IMR-90 (cell line): ENCODE data around the gene COX6B2. TPM values are rescaled to one million over a fixed set of nuclear protein-coding genes. Genes with fewer than 3 reads are reported as not detected.

ENCODE experiments used
- ATAC-seq: fragments of 200-7000 bp; cut with Tn5 transposase; 2 replicates; pipeline ENCODE4 v1.9.1; 2020; ENCODE audit warnings: low read depth, mild to moderate bottlenecking, moderate library complexity
- BruUV-seq: library from RNA; stranded (reverse); fragments of 400-500 nt; replicated peaks from 2 replicates; lab custom pipeline; 2021; lab: Mats Ljungman, UMichigan
- CTCF ChIA-PET: fragments of 300-600 bp; formaldehyde crosslinking; extraction: SDS; loops from one replicate; lab custom pipeline; 2021; ENCODE audit warnings: antibody characterized with exemption; lab: Yijun Ruan, JAX
- POLR2A ChIA-PET: fragments of 300-600 bp; sonication (Branson Sonifier 250); formaldehyde crosslinking; loops from one replicate; lab custom pipeline; 2022; ENCODE audit warnings: antibody characterized with exemption; ENCODE audit not compliant: unreplicated experiment; lab: Charles Lee
- DNase-seq: peaks from one replicate; pipeline ENCODE4 v3.0.0; 2013
- H2AFZ ChIP-seq: replicated peaks from 2 replicates; pipeline ENCODE3; 2013; ENCODE audit warnings: low read length, mild to moderate bottlenecking; ENCODE audit not compliant: poor library complexity
- H2AK5ac ChIP-seq: 2 replicates; pipeline ENCODE4 v1.6.1; 2013; ENCODE audit warnings: low read depth, low read length, inconsistent platforms
- H2AK9ac ChIP-seq: replicated peaks from 2 replicates; pipeline ENCODE3; 2013; ENCODE audit warnings: mild to moderate bottlenecking, low read depth, low read length, moderate library complexity; ENCODE audit not compliant: poor library complexity
- H2BK120ac ChIP-seq: 2 replicates; pipeline ENCODE4 v1.6.1; 2013; ENCODE audit warnings: low read depth, low read length, inconsistent platforms
- H2BK15ac ChIP-seq: 3 replicates; pipeline ENCODE4 v1.6.1; 2013; ENCODE audit warnings: low read depth, low read length, inconsistent platforms
- H2BK20ac ChIP-seq: 2 replicates; pipeline ENCODE4 v1.6.1; 2013; ENCODE audit warnings: low read depth, mild to moderate bottlenecking, inconsistent platforms, low read length, moderate library complexity
- H2BK5ac ChIP-seq: 2 replicates; pipeline ENCODE4 v1.6.1; 2013; ENCODE audit warnings: mild to moderate bottlenecking, low read depth, low read length, inconsistent platforms; ENCODE audit not compliant: poor library complexity, severe bottlenecking
- H3K14ac ChIP-seq: replicated peaks from 2 replicates; pipeline ENCODE4 v1.6.1; 2013; ENCODE audit warnings: low read depth, low read length, inconsistent platforms
- H3K18ac ChIP-seq: 2 replicates; pipeline ENCODE4 v1.6.1; 2013; ENCODE audit warnings: low read depth, low read length, control low read depth
- H3K23ac ChIP-seq: 2 replicates; pipeline ENCODE4 v1.6.1; 2013; ENCODE audit warnings: low read depth, low read length, inconsistent platforms
- H3K27ac ChIP-seq: 2 replicates; pipeline ENCODE4 v1.5.1; 2013; ENCODE audit warnings: mild to moderate bottlenecking, control low read depth, low read length; ENCODE audit not compliant: insufficient read depth
- H3K27me3 ChIP-seq: 2 replicates; pipeline ENCODE4 v1.6.1; 2013; ENCODE audit warnings: low read length; ENCODE audit not compliant: control insufficient read depth, insufficient read depth
- H3K36me3 ChIP-seq: 2 replicates; pipeline ENCODE4 v1.6.1; 2013; ENCODE audit warnings: low read length, mixed read lengths; ENCODE audit not compliant: control insufficient read depth, insufficient read depth
- H3K4ac ChIP-seq: 2 replicates; pipeline ENCODE4 v1.6.1; 2013; ENCODE audit warnings: low read depth, low read length, inconsistent platforms
- H3K4me1 ChIP-seq: 2 replicates; pipeline ENCODE4 v1.6.1; 2013; ENCODE audit warnings: low read length, mixed read lengths; ENCODE audit not compliant: control insufficient read depth, insufficient read depth
- H3K4me2 ChIP-seq: 2 replicates; pipeline ENCODE4 v1.6.1; 2013; ENCODE audit warnings: low read depth, mild to moderate bottlenecking, control low read depth, low read length, moderate library complexity
- H3K4me3 ChIP-seq: 2 replicates; pipeline ENCODE4 v1.5.1; 2013; ENCODE audit warnings: low read depth, mild to moderate bottlenecking, control low read depth, low read length, moderate library complexity; ENCODE audit not compliant: insufficient read depth
- H3K56ac ChIP-seq: 2 replicates; pipeline ENCODE4 v1.6.1; 2013; ENCODE audit warnings: low read length, inconsistent platforms; ENCODE audit not compliant: insufficient read depth; ENCODE audit errors: extremely low read depth
- H3K79me1 ChIP-seq, 2 experiments: 2 replicates each; pipeline ENCODE4 v1.6.1; 2013; ENCODE audit warnings: low read length in 2 of 2, inconsistent platforms in 1 of 2, low read depth in 1 of 2
- H3K9ac ChIP-seq: 2 replicates; pipeline ENCODE4 v1.6.1; 2013; ENCODE audit warnings: low read depth, low read length, control low read depth
- H3K9me1 ChIP-seq: 2 replicates; pipeline ENCODE4 v1.6.1; 2013; ENCODE audit warnings: low read length, inconsistent platforms; ENCODE audit not compliant: insufficient read depth
- H3K9me3 ChIP-seq: 2 replicates; pipeline ENCODE4 v1.6.1; 2013; ENCODE audit warnings: low read length; ENCODE audit not compliant: control insufficient read depth, insufficient read depth
- H4K20me1 ChIP-seq: 2 replicates; pipeline ENCODE4 v1.6.1; 2013; ENCODE audit warnings: low read length, inconsistent platforms; ENCODE audit not compliant: insufficient read depth
- H4K5ac ChIP-seq: 2 replicates; pipeline ENCODE4 v1.6.1; 2013; ENCODE audit warnings: mild to moderate bottlenecking, low read depth, low read length, control low read depth
- H4K8ac ChIP-seq, 2 experiments: 2 replicates each; pipeline ENCODE4 v1.6.1; 2013; ENCODE audit warnings: low read depth in 2 of 2, low read length in 2 of 2, control low read depth in 1 of 2, inconsistent platforms in 1 of 2
- H4K91ac ChIP-seq: 2 replicates; pipeline ENCODE4 v1.6.1; 2013; ENCODE audit warnings: low read depth, low read length, inconsistent platforms; ENCODE audit not compliant: insufficient read depth
- CEBPB ChIP-seq: IDR thresholded peaks from 2 replicates; pipeline ENCODE4 v1.6.1; 2012; ENCODE audit warnings: low read depth, low read length, improper control_type of control experiment
- MAZ ChIP-seq: IDR thresholded peaks from 2 replicates; pipeline ENCODE4 v1.6.1; 2012; ENCODE audit warnings: low read depth, mild to moderate bottlenecking, low read length, improper control_type of control experiment, moderate library complexity, borderline replicate concordance
- MXI1 ChIP-seq: IDR thresholded peaks from 2 replicates; pipeline ENCODE4 v1.6.1; 2012; ENCODE audit warnings: low read depth, mild to moderate bottlenecking, low read length, moderate library complexity, borderline replicate concordance
- WGBS, 2 experiments: methylation state at CpG; one replicate each; pipeline versions ENCODE4 v1.1.5 to v1.1.7; 2013; ENCODE audit warnings: missing lambda C conversion rate in 2 of 2; ENCODE audit not compliant: insufficient read length in 1 of 2; ENCODE audit errors: extremely low coverage in 2 of 2; 5-methylcytosine and 5-hydroxymethylcytosine counted together
- dilution Hi-C: fragments of 300-500 bp; cut with HindIII; formaldehyde crosslinking; loops from one replicate; pipeline ENCODE4 v1.14.3; 2018; ENCODE audit warnings: low sequenced_read_pairs; ENCODE audit not compliant: unreplicated experiment
- in situ Hi-C: fragments of 300-500 bp; cut with MboI; formaldehyde crosslinking; loops from 3 replicates; pipeline ENCODE4 v1.14.3; 2019; ENCODE audit warnings: low sequenced_read_pairs, inconsistent platforms, mixed read lengths
- intact Hi-C: fragments of 100-400 bp; cut with micrococcal nuclease; formaldehyde crosslinking; loops from 2 replicates; pipeline ENCODE4 v1.10.0; 2022
- polyA plus RNA-seq, 3 experiments: library from polyadenylated mRNA; depleted of rRNA; stranded (reverse); fragments of >200 nt; gene quantifications; 2 replicates each; pipeline ENCODE4 v1.2.3, GENCODE V29; 2012; ENCODE audit warnings: low replicate concordance in 1 of 3
- total RNA-seq: library from RNA; depleted of rRNA; stranded (reverse); fragments of >200 nt; gene quantifications from 2 replicates; pipeline ENCODE4 v1.2.3, GENCODE V29; 2012
- TF ChIP-seq, protein P1 (sequence below): fragments of 150-350 bp; IDR thresholded peaks from 2 replicates; pipeline ENCODE4 v1.6.1; 2017; ENCODE audit warnings: mild to moderate bottlenecking, antibody characterized with exemption, low read length, low read depth

The COX6B2 gene
- total and polyA plus RNA-seq, 2 of the 4 experiments (the other 2 are of a cell fraction) = 0.19 TPM; not detected in 1

DNA sequence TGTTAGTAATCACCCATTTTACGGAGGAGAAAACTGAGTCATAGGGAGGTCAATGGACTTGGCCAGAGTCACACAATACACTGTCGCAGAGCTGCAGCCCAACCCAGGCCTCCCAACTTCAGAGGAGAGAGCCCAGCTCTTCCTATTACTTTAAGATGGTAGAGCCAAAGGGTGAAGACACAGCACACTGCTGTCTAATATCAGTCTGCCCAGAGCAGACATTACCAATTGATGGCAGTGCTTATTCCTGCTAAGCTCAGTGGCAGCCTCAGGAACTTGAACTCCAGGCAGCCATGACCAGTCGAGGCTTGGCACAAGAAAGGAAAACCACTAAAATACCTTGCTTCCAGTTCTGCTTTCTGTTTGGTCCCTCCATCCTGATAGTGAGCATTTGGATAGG lies 47.8 kb downstream of the COX6B2 start:
- dilution Hi-C loops (no loop called here), intact Hi-C loops (no loop called here), in situ Hi-C loops (no loop called here)
- H4K5ac ChIP-seq = no peak overlapping the region
- H4K91ac ChIP-seq = no peak overlapping the region
- H3K9ac ChIP-seq = no peak overlapping the region
- H3K27ac ChIP-seq = no peak overlapping the region
- no CpG with 5 or more reads among the region's 3 CpGs for WGBS, 2 experiments
- no peak overlapping the region for H2BK15ac ChIP-seq
- no peaks in the 10 kb centered on the region for H3K27me3 ChIP-seq
- no peak overlapping the region for H3K4me3 ChIP-seq
- no peak overlapping the region for H4K8ac ChIP-seq
- H3K23ac ChIP-seq = no peak overlapping the region
- no peaks in the 10 kb centered on the region; the same call in 1 of the 2 replicates for H3K9me3 ChIP-seq
- no peak overlapping the region for H3K4ac ChIP-seq
- no peak overlapping the region for H3K18ac ChIP-seq
- H3K36me3 ChIP-seq = peaks cover 49% of the 10 kb centered on the region
- no peak overlapping the region for H3K56ac ChIP-seq
- CTCF ChIA-PET = no interaction called here
- ATAC-seq (no peak), DNase-seq (no peak)
- TF ChIP-seq MAZ (no peak), MXI1 (no peak), CEBPB (no peak)
- TF ChIP-seq, protein P1, sequence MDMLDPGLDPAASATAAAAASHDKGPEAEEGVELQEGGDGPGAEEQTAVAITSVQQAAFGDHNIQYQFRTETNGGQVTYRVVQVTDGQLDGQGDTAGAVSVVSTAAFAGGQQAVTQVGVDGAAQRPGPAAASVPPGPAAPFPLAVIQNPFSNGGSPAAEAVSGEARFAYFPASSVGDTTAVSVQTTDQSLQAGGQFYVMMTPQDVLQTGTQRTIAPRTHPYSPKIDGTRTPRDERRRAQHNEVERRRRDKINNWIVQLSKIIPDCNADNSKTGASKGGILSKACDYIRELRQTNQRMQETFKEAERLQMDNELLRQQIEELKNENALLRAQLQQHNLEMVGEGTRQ = no peak
- no peak overlapping the region for H3K14ac ChIP-seq
- no peak overlapping the region for H2BK20ac ChIP-seq
- no peak overlapping the region for H2AK9ac ChIP-seq
- no peaks in the 10 kb centered on the region for H3K4me1 ChIP-seq
- no peak overlapping the region for H2AK5ac ChIP-seq
- H2BK120ac ChIP-seq = no peak overlapping the region
- H2AFZ ChIP-seq = no peak overlapping the region
- no peak overlapping the region for H2BK5ac ChIP-seq
- no peaks in the 10 kb centered on the region for H3K79me1 ChIP-seq
- POLR2A ChIA-PET = no interaction called here
- no TSS peak for BruUV-seq
- H3K4me2 ChIP-seq = no peak overlapping the region
- H3K9me1 ChIP-seq = no peaks in the 10 kb centered on the region
- no peaks in the 10 kb centered on the region for H4K20me1 ChIP-seq
